PC-3 (cell line): ENCODE data around the gene AAMDC. TPM values are rescaled to one million over a fixed set of nuclear protein-coding genes. Genes with fewer than 3 reads are reported as not detected.

Experiments
- ATAC-seq: fragments of 200-7000 bp; cut with Tn5 transposase; 2 replicates; pipeline ENCODE4 v1.9.1; 2020; ENCODE audit warnings: mild to moderate bottlenecking, moderate library complexity
- BruUV-seq: library from RNA; stranded (reverse); fragments of 400-500 nt; replicated peaks from 2 replicates; lab custom pipeline; 2021; lab: Mats Ljungman, UMichigan
- CTCF ChIA-PET: fragments of 300-600 bp; sonication (Branson Sonifier 250); formaldehyde crosslinking; loops from one replicate; lab custom pipeline; 2022; ENCODE audit warnings: antibody characterized with exemption; lab: Charles Lee
- POLR2A ChIA-PET: fragments of 300-600 bp; sonication (Branson Sonifier 250); formaldehyde crosslinking; loops from one replicate; lab custom pipeline; 2022; ENCODE audit warnings: antibody characterized with exemption; ENCODE audit not compliant: unreplicated experiment; lab: Charles Lee
- DNase-seq: peaks from one replicate; pipeline ENCODE4 v3.0.0-alpha.2; 2015
- H2AFZ ChIP-seq: fragments of 300-600 bp; sonication (generic); 2 replicates; pipeline ENCODE4 v1.6.0; 2016; ENCODE audit warnings: antibody characterized with exemption, low read length
- H3F3A ChIP-seq: fragments of 300-600 bp; sonication (generic); one replicate; pipeline ENCODE4 v1.6.0; 2017; ENCODE audit warnings: antibody characterized with exemption, low read length, control low read depth, mild to moderate bottlenecking; ENCODE audit not compliant: unreplicated experiment
- H3K27ac ChIP-seq: fragments of 300-600 bp; sonication (generic); 2 replicates; pipeline ENCODE4 v1.5.1; 2016; ENCODE audit warnings: mild to moderate bottlenecking, low read length
- H3K27me3 ChIP-seq: fragments of 300-600 bp; sonication (generic); 2 replicates; pipeline ENCODE4 v1.6.1; 2016; ENCODE audit warnings: low read length, mixed read lengths
- H3K36me3 ChIP-seq: fragments of 300-600 bp; sonication (generic); 2 replicates; pipeline ENCODE4 v1.6.1; 2016; ENCODE audit warnings: low read depth, mixed run types, low read length, mixed read lengths
- H3K4me1 ChIP-seq: fragments of 300-600 bp; sonication (generic); 2 replicates; pipeline ENCODE4 v1.5.1; 2016; ENCODE audit warnings: low read length; ENCODE audit not compliant: insufficient read depth
- H3K4me2 ChIP-seq: fragments of 300-600 bp; sonication (generic); 2 replicates; pipeline ENCODE4 v1.6.0; 2016; ENCODE audit warnings: low read length
- H3K4me3 ChIP-seq: fragments of 300-600 bp; sonication (generic); 2 replicates; pipeline ENCODE4 v1.5.1; 2016; ENCODE audit warnings: mild to moderate bottlenecking, low read length, mixed read lengths
- H3K79me2 ChIP-seq: fragments of 300-600 bp; sonication (generic); 2 replicates; pipeline ENCODE4 v1.6.1; 2017; ENCODE audit warnings: low read length, mixed read lengths
- H3K9ac ChIP-seq: fragments of 300-600 bp; sonication (generic); 2 replicates; pipeline ENCODE4 v1.6.0; 2016; ENCODE audit warnings: mild to moderate bottlenecking, low read length
- H3K9me2 ChIP-seq: fragments of 300-600 bp; sonication (generic); replicated peaks from 2 replicates; pipeline ENCODE4 v1.6.1; 2016; ENCODE audit warnings: mixed run types, low read length, mixed read lengths
- H3K9me3 ChIP-seq: fragments of 300-600 bp; sonication (generic); 2 replicates; pipeline ENCODE4 v1.6.1; 2016; ENCODE audit warnings: low read length, mixed read lengths
- H4K20me1 ChIP-seq: fragments of 300-600 bp; sonication (generic); 2 replicates; pipeline ENCODE4 v1.6.1; 2016; ENCODE audit warnings: low read length, mixed read lengths
- EZH2 ChIP-seq: fragments of 300-600 bp; sonication (generic); IDR thresholded peaks from one replicate; pipeline ENCODE4 v1.6.1; 2017; ENCODE audit warnings: antibody characterized with exemption, mild to moderate bottlenecking, low read length; ENCODE audit not compliant: unreplicated experiment
- EZH2phosphoT487 ChIP-seq: fragments of 300-600 bp; sonication (generic); IDR thresholded peaks from 2 replicates; pipeline ENCODE4 v1.6.1; 2018; ENCODE audit warnings: mild to moderate bottlenecking, antibody characterized with exemption, low read length, borderline replicate concordance
- intact Hi-C: fragments of 100-400 bp; cut with micrococcal nuclease; formaldehyde crosslinking; loops from 2 replicates; pipeline ENCODE4 v1.9.0; 2023
- total RNA-seq: library from RNA; depleted of rRNA; stranded (reverse); fragments of >200 nt; gene quantifications from 2 replicates; pipeline ENCODE4 v1.2.3, GENCODE V29; 2014
- TF ChIP-seq, protein P1 (sequence below): fragments of 300-600 bp; sonication (generic); conservative IDR thresholded peaks from 2 replicates; pipeline ENCODE4 v1.5.1; 2017; ENCODE audit warnings: antibody characterized with exemption, low read depth, mild to moderate bottlenecking, low read length

The AAMDC gene
- total RNA-seq, 1 experiment from 2014 or later, result 18.0 TPM

- ATAC-seq (no peak), DNase-seq (no peak)
- H3K9ac ChIP-seq, result no peak overlapping the region
- no peaks in the 10 kb centered on the region for H3K4me1 ChIP-seq
- no peaks in the 10 kb centered on the region for H3K27me3 ChIP-seq
- H3K9me2 ChIP-seq, result no peaks in the 10 kb centered on the region
- BruUV-seq, result no TSS peak
- H3K27ac ChIP-seq, result no peak overlapping the region
- TF ChIP-seq EZH2 (no peak), EZH2phosphoT487 (no peak)
- TF ChIP-seq, protein P1, sequence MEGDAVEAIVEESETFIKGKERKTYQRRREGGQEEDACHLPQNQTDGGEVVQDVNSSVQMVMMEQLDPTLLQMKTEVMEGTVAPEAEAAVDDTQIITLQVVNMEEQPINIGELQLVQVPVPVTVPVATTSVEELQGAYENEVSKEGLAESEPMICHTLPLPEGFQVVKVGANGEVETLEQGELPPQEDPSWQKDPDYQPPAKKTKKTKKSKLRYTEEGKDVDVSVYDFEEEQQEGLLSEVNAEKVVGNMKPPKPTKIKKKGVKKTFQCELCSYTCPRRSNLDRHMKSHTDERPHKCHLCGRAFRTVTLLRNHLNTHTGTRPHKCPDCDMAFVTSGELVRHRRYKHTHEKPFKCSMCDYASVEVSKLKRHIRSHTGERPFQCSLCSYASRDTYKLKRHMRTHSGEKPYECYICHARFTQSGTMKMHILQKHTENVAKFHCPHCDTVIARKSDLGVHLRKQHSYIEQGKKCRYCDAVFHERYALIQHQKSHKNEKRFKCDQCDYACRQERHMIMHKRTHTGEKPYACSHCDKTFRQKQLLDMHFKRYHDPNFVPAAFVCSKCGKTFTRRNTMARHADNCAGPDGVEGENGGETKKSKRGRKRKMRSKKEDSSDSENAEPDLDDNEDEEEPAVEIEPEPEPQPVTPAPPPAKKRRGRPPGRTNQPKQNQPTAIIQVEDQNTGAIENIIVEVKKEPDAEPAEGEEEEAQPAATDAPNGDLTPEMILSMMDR, result no peak
- peaks cover 77% of the 10 kb centered on the region for H3K79me2 ChIP-seq
- peaks cover 6% of the 10 kb centered on the region; the same call in 1 of the 2 replicates for H4K20me1 ChIP-seq
- no peak overlapping the region for H3K4me2 ChIP-seq
- H3F3A ChIP-seq, result no peaks in the 10 kb centered on the region
- H3K36me3 ChIP-seq, result 0 out of 2 replicates have a peak, but pooled peaks cover 2% of the 10 kb centered on the region
- H3K9me3 ChIP-seq, result no peaks in the 10 kb centered on the region
- intact Hi-C loops, result no loop called here
- no peak overlapping the region for H3K4me3 ChIP-seq
- ChIA-PET POLR2A (no interaction called here), CTCF (interaction anchor here (0.5 kb wide), 1 partner anchor 110 kb away, joined by 10 read pairs; no protein-coding TSS in a partner anchor)
- H2AFZ ChIP-seq, result no peak overlapping the region
Observed at GRCh38 chr11:77801477-77801876, 19.5 kb upstream of the AAMDC start.

- peaks cover 72% of the 10 kb centered on the region for H3K79me2 ChIP-seq
- H3K4me1 ChIP-seq, result 0 out of 2 replicates have a peak, but pooled peaks cover 5% of the 10 kb centered on the region
- no peak overlapping the region for H3K9ac ChIP-seq
- ChIA-PET CTCF (no interaction called here), POLR2A (no interaction called here)
- 0 out of 2 replicates have a peak, but pooled peaks cover 9% of the 10 kb centered on the region for H3K36me3 ChIP-seq
- intact Hi-C loops, result no loop called here
- no peaks in the 10 kb centered on the region for H3F3A ChIP-seq
- H3K4me2 ChIP-seq, result no peak overlapping the region
- H4K20me1 ChIP-seq, result peaks cover 14% of the 10 kb centered on the region; the same call in 1 of the 2 replicates
- no peak for DNase-seq
- H3K27ac ChIP-seq, result no peak overlapping the region
- BruUV-seq, result no TSS peak
- H3K27me3 ChIP-seq, result no peaks in the 10 kb centered on the region
- no peak for ATAC-seq
- no peaks in the 10 kb centered on the region for H3K9me2 ChIP-seq
- H2AFZ ChIP-seq, result no peak overlapping the region
- TF ChIP-seq, protein P1, result no peak
- TF ChIP-seq EZH2phosphoT487 (no peak), EZH2 (no peak)
- no peaks in the 10 kb centered on the region for H3K9me3 ChIP-seq
- H3K4me3 ChIP-seq, result no peak overlapping the region
Observed at GRCh38 chr11:77806415-77806814, 14.5 kb upstream of the AAMDC start.

GRCh38 chr11:77806993-77807392, 14.0 kb upstream of the AAMDC start:
- Histone ChIP-seq H3K9me2 (no peaks in the 10 kb centered on the region), H3K9me3 (no peaks in the 10 kb centered on the region), H3K4me2 (no peak overlapping the region), H4K20me1 (peaks cover 14% of the 10 kb centered on the region; the same call in 1 of the 2 replicates), H3K27ac (no peak overlapping the region), H2AFZ (no peak overlapping the region), H3K36me3 (0 out of 2 replicates have a peak, but pooled peaks cover 10% of the 10 kb centered on the region), H3F3A (no peaks in the 10 kb centered on the region), H3K27me3 (no peaks in the 10 kb centered on the region), H3K4me3 (no peak overlapping the region), H3K4me1 (0 out of 2 replicates have a peak, but pooled peaks cover 5% of the 10 kb centered on the region), H3K9ac (no peak overlapping the region), H3K79me2 (peaks cover 72% of the 10 kb centered on the region)
- ATAC-seq, result no peak
- ChIA-PET POLR2A (no interaction called here), CTCF (no interaction called here)
- BruUV-seq, result no TSS peak
- TF ChIP-seq EZH2phosphoT487, result no peak
- TF ChIP-seq, protein P1, result no peak
- no peak for TF ChIP-seq EZH2
- no peak for DNase-seq
- intact Hi-C loops, result no loop called here
